WTC11 (cell line): ENCODE results near the gene CNTNAP2. TPM values are rescaled to one million over a fixed set of nuclear protein-coding genes. Genes with fewer than 3 reads are reported as not detected.

Experiments
- ATAC-seq: fragments of 200-7000 bp; cut with Tn5 transposase; 2 replicates; pipeline ENCODE4 v1.10.0; 2021; ENCODE audit warnings: mild to moderate bottlenecking, moderate library complexity
- CTCF ChIA-PET: fragments of 300-600 bp; sonication (Branson Sonifier 250); formaldehyde crosslinking; loops from one replicate; lab custom pipeline; 2021; ENCODE audit warnings: antibody characterized with exemption; lab: Charles Lee
- POLR2A ChIA-PET: fragments of 350-600 bp; sonication (Branson Sonifier 250); formaldehyde crosslinking; loops from one replicate; lab custom pipeline; 2021; ENCODE audit warnings: antibody characterized with exemption; lab: Charles Lee
- DNase-seq: peaks from one replicate; pipeline ENCODE4 v3.0.0; 2021; ENCODE audit warnings: low spot score
- H3K27ac Mint-ChIP-seq: 2 replicates; pipeline ENCODE4 v1.8.0; 2021; ENCODE audit warnings: mixed read lengths
- H3K27me3 Mint-ChIP-seq: 2 replicates; pipeline ENCODE4 v1.8.0; 2021; ENCODE audit warnings: low read depth, mild to moderate bottlenecking, moderate library complexity, mixed read lengths
- H3K36me3 Mint-ChIP-seq: 2 replicates; pipeline ENCODE4 v1.8.0; 2021; ENCODE audit warnings: mixed read lengths
- H3K4me1 Mint-ChIP-seq: 2 replicates; pipeline ENCODE4 v1.8.0; 2022; ENCODE audit warnings: mixed read lengths
- H3K4me3 Mint-ChIP-seq: 2 replicates; pipeline ENCODE4 v1.8.0; 2021; ENCODE audit warnings: mild to moderate bottlenecking, moderate library complexity, mixed read lengths
- H3K9me3 Mint-ChIP-seq: 2 replicates; pipeline ENCODE4 v1.8.0; 2021; ENCODE audit warnings: mixed read lengths
- CREB1 ChIP-seq: sonication (generic); formaldehyde crosslinking; IDR thresholded peaks from 2 replicates; pipeline ENCODE4 v1.8.0; 2023; ENCODE audit warnings: mild to moderate bottlenecking, missing genetic modification reagents
- ELF4 ChIP-seq: sonication (generic); formaldehyde crosslinking; IDR thresholded peaks from 2 replicates; pipeline ENCODE4 v1.8.1; 2022; ENCODE audit warnings: low read depth, mild to moderate bottlenecking, moderate library complexity, missing genetic modification reagents
- FOXJ3 ChIP-seq: sonication (generic); formaldehyde crosslinking; IDR thresholded peaks from 2 replicates; pipeline ENCODE4 v1.9.0; 2021; ENCODE audit warnings: missing genetic modification reagents, mild to moderate bottlenecking, borderline replicate concordance
- GTF2I ChIP-seq: fragments of 250-450 bp; sonication (Bioruptor Pico); conservative IDR thresholded peaks from 2 replicates; pipeline ENCODE4 v1.4.0; 2021; ENCODE audit warnings: mild to moderate bottlenecking
- HMGA2 ChIP-seq: fragments of 250-450 bp; sonication (Bioruptor Pico); IDR thresholded peaks from 2 replicates; pipeline ENCODE4 v1.4.0; 2021; ENCODE audit warnings: mild to moderate bottlenecking, moderate library complexity
- MXD4 ChIP-seq: fragments of 250-450 bp; sonication (Bioruptor Pico); IDR thresholded peaks from 2 replicates; pipeline ENCODE4 v1.8.0; 2021; ENCODE audit warnings: mild to moderate bottlenecking, moderate library complexity, borderline replicate concordance
- SP1 ChIP-seq: sonication (generic); formaldehyde crosslinking; conservative IDR thresholded peaks from 2 replicates; pipeline ENCODE4 v1.8.1; 2022; ENCODE audit warnings: missing genetic modification reagents
- TP53 ChIP-seq: sonication (generic); formaldehyde crosslinking; IDR thresholded peaks from 2 replicates; pipeline ENCODE4 v1.8.1; 2023; ENCODE audit warnings: mild to moderate bottlenecking, missing genetic modification reagents
- ZNF121 ChIP-seq: sonication (generic); formaldehyde crosslinking; IDR thresholded peaks from 2 replicates; pipeline ENCODE4 v1.8.0; 2023; ENCODE audit warnings: missing genetic modification reagents
- ZNF138 ChIP-seq: sonication (generic); formaldehyde crosslinking; conservative IDR thresholded peaks from 2 replicates; pipeline ENCODE4 v1.8.1; 2022; ENCODE audit warnings: mild to moderate bottlenecking, moderate library complexity, missing genetic modification reagents
- ZNF232 ChIP-seq: sonication (generic); formaldehyde crosslinking; IDR thresholded peaks from 2 replicates; pipeline ENCODE4 v1.8.0; 2022; ENCODE audit warnings: mild to moderate bottlenecking, missing genetic modification reagents
- ZNF396 ChIP-seq: fragments of 250-450 bp; sonication (Bioruptor Pico); IDR thresholded peaks from 2 replicates; pipeline ENCODE4 v1.8.0; 2021; ENCODE audit warnings: mild to moderate bottlenecking, moderate library complexity, borderline replicate concordance
- total RNA-seq: library from RNA; stranded (reverse); gene quantifications from 3 replicates; pipeline ENCODE4 v1.2.3, GENCODE V29; 2021
- TF ChIP-seq, protein P1 (sequence below): sonication (generic); formaldehyde crosslinking; IDR thresholded peaks from 2 replicates; pipeline ENCODE4 v1.8.1; 2022; ENCODE audit warnings: low read depth, missing genetic modification reagents, borderline replicate concordance
- TF ChIP-seq, protein P2 (sequence below): sonication (generic); formaldehyde crosslinking; IDR thresholded peaks from 2 replicates; pipeline ENCODE4 v1.8.0; 2023; ENCODE audit warnings: mild to moderate bottlenecking, missing genetic modification reagents
- TF ChIP-seq, protein P3 (sequence below): sonication (generic); formaldehyde crosslinking; conservative IDR thresholded peaks from 2 replicates; pipeline ENCODE4 v1.8.1; 2022; ENCODE audit warnings: mild to moderate bottlenecking, missing genetic modification reagents
- TF ChIP-seq, protein P4 (sequence below): sonication (generic); formaldehyde crosslinking; IDR thresholded peaks from 2 replicates; pipeline ENCODE4 v1.8.1; 2022; ENCODE audit warnings: low read depth, mild to moderate bottlenecking, moderate library complexity, missing genetic modification reagents, borderline replicate concordance
- TF ChIP-seq, protein P5 (sequence below): sonication (generic); formaldehyde crosslinking; IDR thresholded peaks from 2 replicates; pipeline ENCODE4 v1.8.0; 2022; ENCODE audit warnings: mild to moderate bottlenecking, missing genetic modification reagents
- TF ChIP-seq, protein P6 (sequence below): fragments of 250-450 bp; sonication (Bioruptor Pico); IDR thresholded peaks from 2 replicates; pipeline ENCODE4 v1.9.0; 2021; ENCODE audit warnings: mild to moderate bottlenecking
- TF ChIP-seq, protein P7 (sequence below): sonication (generic); formaldehyde crosslinking; IDR thresholded peaks from 2 replicates; pipeline ENCODE4 v1.8.1; 2022; ENCODE audit warnings: mild to moderate bottlenecking, moderate library complexity, missing genetic modification reagents
- TF ChIP-seq, protein P8 (sequence below): sonication (generic); formaldehyde crosslinking; IDR thresholded peaks from 2 replicates; pipeline ENCODE4 v1.8.1; 2023; ENCODE audit warnings: mild to moderate bottlenecking, missing genetic modification reagents
- TF ChIP-seq, protein P9 (sequence below): sonication (generic); formaldehyde crosslinking; IDR thresholded peaks from 2 replicates; pipeline ENCODE4 v1.8.0; 2022; ENCODE audit warnings: mild to moderate bottlenecking, missing genetic modification reagents

The CNTNAP2 gene
- total RNA-seq, 1 experiment from 2014 or later, result 63.8 TPM

DNA sequence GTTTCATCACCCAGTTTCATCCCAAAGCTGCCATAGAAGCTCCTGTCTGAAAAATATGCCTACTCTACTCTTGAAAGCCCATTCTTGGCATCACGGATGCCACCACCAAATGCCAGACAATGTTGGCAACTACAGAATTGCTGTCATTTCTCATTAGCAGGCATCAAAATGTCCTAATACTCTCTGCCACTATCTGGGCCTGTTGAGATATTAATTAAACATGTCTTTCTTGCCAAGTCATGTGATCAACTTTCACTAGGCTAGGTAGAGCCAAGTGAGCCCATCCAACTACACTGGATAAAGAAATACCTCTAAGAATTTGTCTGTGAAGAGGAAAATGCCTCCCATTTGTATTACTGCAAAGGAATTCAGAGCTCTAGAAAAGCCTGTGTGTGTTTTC lies 1380.6 kb downstream of the CNTNAP2 start (continued):
- TF ChIP-seq, protein P1, sequence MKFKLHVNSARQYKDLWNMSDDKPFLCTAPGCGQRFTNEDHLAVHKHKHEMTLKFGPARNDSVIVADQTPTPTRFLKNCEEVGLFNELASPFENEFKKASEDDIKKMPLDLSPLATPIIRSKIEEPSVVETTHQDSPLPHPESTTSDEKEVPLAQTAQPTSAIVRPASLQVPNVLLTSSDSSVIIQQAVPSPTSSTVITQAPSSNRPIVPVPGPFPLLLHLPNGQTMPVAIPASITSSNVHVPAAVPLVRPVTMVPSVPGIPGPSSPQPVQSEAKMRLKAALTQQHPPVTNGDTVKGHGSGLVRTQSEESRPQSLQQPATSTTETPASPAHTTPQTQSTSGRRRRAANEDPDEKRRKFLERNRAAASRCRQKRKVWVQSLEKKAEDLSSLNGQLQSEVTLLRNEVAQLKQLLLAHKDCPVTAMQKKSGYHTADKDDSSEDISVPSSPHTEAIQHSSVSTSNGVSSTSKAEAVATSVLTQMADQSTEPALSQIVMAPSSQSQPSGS, result no peak
- TF ChIP-seq, protein P2, sequence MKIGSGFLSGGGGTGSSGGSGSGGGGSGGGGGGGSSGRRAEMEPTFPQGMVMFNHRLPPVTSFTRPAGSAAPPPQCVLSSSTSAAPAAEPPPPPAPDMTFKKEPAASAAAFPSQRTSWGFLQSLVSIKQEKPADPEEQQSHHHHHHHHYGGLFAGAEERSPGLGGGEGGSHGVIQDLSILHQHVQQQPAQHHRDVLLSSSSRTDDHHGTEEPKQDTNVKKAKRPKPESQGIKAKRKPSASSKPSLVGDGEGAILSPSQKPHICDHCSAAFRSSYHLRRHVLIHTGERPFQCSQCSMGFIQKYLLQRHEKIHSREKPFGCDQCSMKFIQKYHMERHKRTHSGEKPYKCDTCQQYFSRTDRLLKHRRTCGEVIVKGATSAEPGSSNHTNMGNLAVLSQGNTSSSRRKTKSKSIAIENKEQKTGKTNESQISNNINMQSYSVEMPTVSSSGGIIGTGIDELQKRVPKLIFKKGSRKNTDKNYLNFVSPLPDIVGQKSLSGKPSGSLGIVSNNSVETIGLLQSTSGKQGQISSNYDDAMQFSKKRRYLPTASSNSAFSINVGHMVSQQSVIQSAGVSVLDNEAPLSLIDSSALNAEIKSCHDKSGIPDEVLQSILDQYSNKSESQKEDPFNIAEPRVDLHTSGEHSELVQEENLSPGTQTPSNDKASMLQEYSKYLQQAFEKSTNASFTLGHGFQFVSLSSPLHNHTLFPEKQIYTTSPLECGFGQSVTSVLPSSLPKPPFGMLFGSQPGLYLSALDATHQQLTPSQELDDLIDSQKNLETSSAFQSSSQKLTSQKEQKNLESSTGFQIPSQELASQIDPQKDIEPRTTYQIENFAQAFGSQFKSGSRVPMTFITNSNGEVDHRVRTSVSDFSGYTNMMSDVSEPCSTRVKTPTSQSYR (CRISPR knock-in tag), result no peak
- TF ChIP-seq SP1, result no peak
- TF ChIP-seq, all 79 proteins: peak for 0

DNA sequence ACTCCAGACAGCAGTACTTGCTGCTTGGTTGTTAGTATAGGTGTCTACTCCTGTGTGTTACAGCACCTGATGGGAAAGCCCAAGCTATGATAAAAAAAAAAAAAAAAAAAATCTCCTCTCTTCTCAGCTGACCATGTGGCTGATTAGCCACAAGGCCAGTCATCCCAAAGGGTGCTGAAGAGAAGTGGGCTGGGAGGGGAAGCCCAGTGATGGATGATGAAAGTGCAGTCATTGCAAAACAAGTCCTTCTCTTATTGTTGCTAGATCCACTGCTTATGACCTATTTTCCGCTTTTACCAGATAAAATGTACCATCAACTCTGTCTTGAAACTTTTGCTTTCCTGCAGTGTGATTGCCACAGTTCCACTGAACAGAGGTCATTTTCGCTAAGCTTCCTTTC lies 1381.5 kb downstream of the CNTNAP2 start:
- no peak for ATAC-seq
- no peak overlapping the region for H3K27ac Mint-ChIP-seq
- CTCF ChIA-PET, result no interaction called here
- peaks cover 27% of the 10 kb centered on the region for H3K9me3 Mint-ChIP-seq
- TF ChIP-seq FOXJ3 (CRISPR knock-in tag) (no peak), ELF4 (no peak), ZNF396 (CRISPR knock-in tag) (no peak), GTF2I (CRISPR knock-in tag) (no peak), ZNF138 (CRISPR knock-in tag) (no peak), HMGA2 (no peak), TP53 (CRISPR knock-in tag) (no peak), ZNF232 (CRISPR knock-in tag) (no peak), MXD4 (CRISPR knock-in tag) (no peak), CREB1 (no peak), ZNF121 (CRISPR knock-in tag) (no peak)
- TF ChIP-seq, protein P3, sequence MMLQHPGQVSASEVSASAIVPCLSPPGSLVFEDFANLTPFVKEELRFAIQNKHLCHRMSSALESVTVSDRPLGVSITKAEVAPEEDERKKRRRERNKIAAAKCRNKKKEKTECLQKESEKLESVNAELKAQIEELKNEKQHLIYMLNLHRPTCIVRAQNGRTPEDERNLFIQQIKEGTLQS, result no peak
- TF ChIP-seq, protein P4, sequence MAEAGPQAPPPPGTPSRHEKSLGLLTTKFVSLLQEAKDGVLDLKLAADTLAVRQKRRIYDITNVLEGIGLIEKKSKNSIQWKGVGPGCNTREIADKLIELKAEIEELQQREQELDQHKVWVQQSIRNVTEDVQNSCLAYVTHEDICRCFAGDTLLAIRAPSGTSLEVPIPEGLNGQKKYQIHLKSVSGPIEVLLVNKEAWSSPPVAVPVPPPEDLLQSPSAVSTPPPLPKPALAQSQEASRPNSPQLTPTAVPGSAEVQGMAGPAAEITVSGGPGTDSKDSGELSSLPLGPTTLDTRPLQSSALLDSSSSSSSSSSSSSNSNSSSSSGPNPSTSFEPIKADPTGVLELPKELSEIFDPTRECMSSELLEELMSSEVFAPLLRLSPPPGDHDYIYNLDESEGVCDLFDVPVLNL, result no peak
- TF ChIP-seq, protein P5, sequence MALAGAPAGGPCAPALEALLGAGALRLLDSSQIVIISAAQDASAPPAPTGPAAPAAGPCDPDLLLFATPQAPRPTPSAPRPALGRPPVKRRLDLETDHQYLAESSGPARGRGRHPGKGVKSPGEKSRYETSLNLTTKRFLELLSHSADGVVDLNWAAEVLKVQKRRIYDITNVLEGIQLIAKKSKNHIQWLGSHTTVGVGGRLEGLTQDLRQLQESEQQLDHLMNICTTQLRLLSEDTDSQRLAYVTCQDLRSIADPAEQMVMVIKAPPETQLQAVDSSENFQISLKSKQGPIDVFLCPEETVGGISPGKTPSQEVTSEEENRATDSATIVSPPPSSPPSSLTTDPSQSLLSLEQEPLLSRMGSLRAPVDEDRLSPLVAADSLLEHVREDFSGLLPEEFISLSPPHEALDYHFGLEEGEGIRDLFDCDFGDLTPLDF (CRISPR knock-in tag), result no peak
- TF ChIP-seq, protein P6, sequence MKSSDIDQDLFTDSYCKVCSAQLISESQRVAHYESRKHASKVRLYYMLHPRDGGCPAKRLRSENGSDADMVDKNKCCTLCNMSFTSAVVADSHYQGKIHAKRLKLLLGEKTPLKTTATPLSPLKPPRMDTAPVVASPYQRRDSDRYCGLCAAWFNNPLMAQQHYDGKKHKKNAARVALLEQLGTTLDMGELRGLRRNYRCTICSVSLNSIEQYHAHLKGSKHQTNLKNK (CRISPR knock-in tag), result no peak
- TF ChIP-seq, protein P7, sequence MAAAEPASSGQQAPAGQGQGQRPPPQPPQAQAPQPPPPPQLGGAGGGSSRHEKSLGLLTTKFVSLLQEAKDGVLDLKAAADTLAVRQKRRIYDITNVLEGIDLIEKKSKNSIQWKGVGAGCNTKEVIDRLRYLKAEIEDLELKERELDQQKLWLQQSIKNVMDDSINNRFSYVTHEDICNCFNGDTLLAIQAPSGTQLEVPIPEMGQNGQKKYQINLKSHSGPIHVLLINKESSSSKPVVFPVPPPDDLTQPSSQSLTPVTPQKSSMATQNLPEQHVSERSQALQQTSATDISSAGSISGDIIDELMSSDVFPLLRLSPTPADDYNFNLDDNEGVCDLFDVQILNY (CRISPR knock-in tag), result no peak
- TF ChIP-seq, protein P2 (CRISPR knock-in tag), result no peak
- TF ChIP-seq, protein P8, sequence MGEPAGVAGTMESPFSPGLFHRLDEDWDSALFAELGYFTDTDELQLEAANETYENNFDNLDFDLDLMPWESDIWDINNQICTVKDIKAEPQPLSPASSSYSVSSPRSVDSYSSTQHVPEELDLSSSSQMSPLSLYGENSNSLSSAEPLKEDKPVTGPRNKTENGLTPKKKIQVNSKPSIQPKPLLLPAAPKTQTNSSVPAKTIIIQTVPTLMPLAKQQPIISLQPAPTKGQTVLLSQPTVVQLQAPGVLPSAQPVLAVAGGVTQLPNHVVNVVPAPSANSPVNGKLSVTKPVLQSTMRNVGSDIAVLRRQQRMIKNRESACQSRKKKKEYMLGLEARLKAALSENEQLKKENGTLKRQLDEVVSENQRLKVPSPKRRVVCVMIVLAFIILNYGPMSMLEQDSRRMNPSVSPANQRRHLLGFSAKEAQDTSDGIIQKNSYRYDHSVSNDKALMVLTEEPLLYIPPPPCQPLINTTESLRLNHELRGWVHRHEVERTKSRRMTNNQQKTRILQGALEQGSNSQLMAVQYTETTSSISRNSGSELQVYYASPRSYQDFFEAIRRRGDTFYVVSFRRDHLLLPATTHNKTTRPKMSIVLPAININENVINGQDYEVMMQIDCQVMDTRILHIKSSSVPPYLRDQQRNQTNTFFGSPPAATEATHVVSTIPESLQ (CRISPR knock-in tag), result no peak
- TF ChIP-seq, protein P9, sequence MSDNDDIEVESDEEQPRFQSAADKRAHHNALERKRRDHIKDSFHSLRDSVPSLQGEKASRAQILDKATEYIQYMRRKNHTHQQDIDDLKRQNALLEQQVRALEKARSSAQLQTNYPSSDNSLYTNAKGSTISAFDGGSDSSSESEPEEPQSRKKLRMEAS (CRISPR knock-in tag), result no peak
- H3K36me3 Mint-ChIP-seq, result peaks cover 8% of the 10 kb centered on the region; the same call in 1 of the 2 replicates
- no peak overlapping the region for H3K4me3 Mint-ChIP-seq
- H3K27me3 Mint-ChIP-seq, result no peaks in the 10 kb centered on the region
- peaks cover 3% of the 10 kb centered on the region; the same call in 1 of the 2 replicates for H3K4me1 Mint-ChIP-seq
- DNase-seq, result no peak
- POLR2A ChIA-PET, result interaction anchor here (0.6 kb wide), 1 partner anchor 886 kb away, joined by 6 read pairs; no protein-coding TSS in a partner anchor
